OCI-LY1 (cell line): ENCODE results near the gene TMEM101.
A peak's percentile ranks its signal among the peaks of the same experiment; 100 is the strongest.
"Not testable (repeated sequence)": the region's sequence is repeated elsewhere in the genome, so short reads cannot be mapped to it uniquely, and the experiment has no call there.

Experiments used
- H2AFZ ChIP-seq: fragments of 200-600 bp; sonication (generic), shearing (Covaris generic); 2 replicates; pipeline ENCODE4 v1.6.0; 2014; ENCODE audit warnings: antibody characterized with exemption, mild to moderate bottlenecking, low read length
- H3F3A ChIP-seq: fragments of 200-600 bp; sonication (generic), shearing (Covaris generic); 2 replicates; pipeline ENCODE4 v1.6.0; 2014; ENCODE audit warnings: mild to moderate bottlenecking, antibody characterized with exemption, low read length, moderate library complexity; ENCODE audit not compliant: insufficient read depth
- H3K27ac ChIP-seq: fragments of 200-600 bp; sonication (generic); 2 replicates; pipeline ENCODE4 v1.5.1; 2014; ENCODE audit warnings: low read length, mixed run types, mild to moderate bottlenecking, low read depth; ENCODE audit not compliant: poor library complexity, severe bottlenecking
- H3K27me3 ChIP-seq: fragments of 200-600 bp; sonication (generic); 2 replicates; pipeline ENCODE4 v1.6.0; 2014; ENCODE audit warnings: antibody characterized with exemption, mild to moderate bottlenecking, low read length, moderate library complexity; ENCODE audit not compliant: insufficient read depth
- H3K36me3 ChIP-seq: fragments of 200-600 bp; sonication (generic); 2 replicates; pipeline ENCODE4 v1.6.1; 2014; ENCODE audit warnings: mild to moderate bottlenecking, antibody characterized with exemption, low read length, moderate library complexity, mixed read lengths; ENCODE audit not compliant: insufficient read depth
- H3K4me1 ChIP-seq: fragments of 200-600 bp; sonication (generic); 2 replicates; pipeline ENCODE4 v1.5.1; 2014; ENCODE audit warnings: mild to moderate bottlenecking, low read length, moderate library complexity; ENCODE audit not compliant: insufficient read depth, severe bottlenecking
- H3K4me2 ChIP-seq: fragments of 200-600 bp; sonication (generic), shearing (Covaris generic); 2 replicates; pipeline ENCODE4 v1.6.1; 2014; ENCODE audit warnings: low read length
- H3K4me3 ChIP-seq: fragments of 200-600 bp; sonication (generic); 2 replicates; pipeline ENCODE4 v1.5.1; 2014; ENCODE audit warnings: low read length, low read depth, mild to moderate bottlenecking, mixed read lengths; ENCODE audit not compliant: poor library complexity, severe bottlenecking
- H3K79me2 ChIP-seq: fragments of 200-600 bp; shearing (Covaris generic); 2 replicates; pipeline ENCODE4 v1.6.1; 2016; ENCODE audit warnings: mixed run types, low read length, mixed read lengths; ENCODE audit not compliant: insufficient read depth
- H3K9ac ChIP-seq: fragments of 200-600 bp; sonication (generic), shearing (Covaris generic); 2 replicates; pipeline ENCODE4 v1.6.1; 2014; ENCODE audit warnings: mild to moderate bottlenecking, low read length, mixed read lengths
- H3K9me2 ChIP-seq: fragments of 200-600 bp; sonication (generic), shearing (Covaris generic); 2 replicates; pipeline ENCODE4 v1.6.1; 2014; ENCODE audit warnings: low read depth, mild to moderate bottlenecking, low read length, mixed read lengths
- H3K9me3 ChIP-seq: fragments of 200-600 bp; shearing (Covaris generic); 2 replicates; pipeline ENCODE4 v1.6.1; 2014; ENCODE audit warnings: low read length, mixed read lengths
- H4K20me1 ChIP-seq: fragments of 200-600 bp; sonication (generic), shearing (Covaris generic); 2 replicates; pipeline ENCODE4 v1.6.0; 2016; ENCODE audit warnings: mild to moderate bottlenecking, low read length; ENCODE audit not compliant: insufficient read depth
- EZH2 ChIP-seq: fragments of 200-600 bp; sonication (generic), shearing (Covaris generic); IDR thresholded peaks from 2 replicates; pipeline ENCODE4 v1.8.0; 2017; ENCODE audit warnings: borderline replicate concordance, mixed run types, mild to moderate bottlenecking, antibody characterized with exemption, low read length, moderate library complexity, mixed read lengths
- TF ChIP-seq, protein P1 (sequence below): fragments of 200-600 bp; sonication (generic), shearing (Covaris generic); IDR thresholded peaks from 2 replicates; pipeline ENCODE4 v1.5.1; 2017; ENCODE audit warnings: mild to moderate bottlenecking, antibody characterized with exemption, low read length, moderate library complexity, mixed read lengths

The TMEM101 gene

DNA sequence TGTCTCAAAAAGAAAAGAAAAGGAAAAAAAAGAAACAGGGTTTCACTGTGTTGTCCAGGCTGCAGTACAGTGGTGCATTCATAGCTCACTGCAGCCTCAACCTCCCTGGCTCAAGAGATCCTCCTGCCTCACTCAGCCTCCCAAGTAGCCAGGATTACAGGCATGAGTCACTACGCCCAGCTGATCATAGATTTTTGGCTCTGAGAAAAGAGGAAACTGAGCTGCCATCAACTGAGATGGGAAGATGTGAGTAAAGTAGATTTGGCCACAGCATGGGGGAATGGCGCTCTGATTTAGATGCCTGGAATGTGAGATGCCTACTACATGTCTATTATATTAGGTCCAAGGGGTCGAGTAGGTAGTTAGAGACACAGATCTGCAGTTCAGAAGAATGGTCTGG lies 16.2 kb downstream of the TMEM101 start:
- no peaks in the 10 kb centered on the region for H3K4me1 ChIP-seq
- H3K9ac ChIP-seq, result no peak overlapping the region
- H3K27me3 ChIP-seq, result no peaks in the 10 kb centered on the region
- no peaks in the 10 kb centered on the region for H4K20me1 ChIP-seq
- no peak overlapping the region for H3K4me3 ChIP-seq
- H3K79me2 ChIP-seq, result no peaks in the 10 kb centered on the region
- H3K4me2 ChIP-seq, result no peak overlapping the region
- H3K9me3 ChIP-seq, result no peaks in the 10 kb centered on the region
- H3F3A ChIP-seq, result no peaks in the 10 kb centered on the region
- H3K36me3 ChIP-seq, result no peaks in the 10 kb centered on the region
- H2AFZ ChIP-seq, result no peak overlapping the region
- no peak overlapping the region for H3K27ac ChIP-seq
- TF ChIP-seq, protein P1, sequence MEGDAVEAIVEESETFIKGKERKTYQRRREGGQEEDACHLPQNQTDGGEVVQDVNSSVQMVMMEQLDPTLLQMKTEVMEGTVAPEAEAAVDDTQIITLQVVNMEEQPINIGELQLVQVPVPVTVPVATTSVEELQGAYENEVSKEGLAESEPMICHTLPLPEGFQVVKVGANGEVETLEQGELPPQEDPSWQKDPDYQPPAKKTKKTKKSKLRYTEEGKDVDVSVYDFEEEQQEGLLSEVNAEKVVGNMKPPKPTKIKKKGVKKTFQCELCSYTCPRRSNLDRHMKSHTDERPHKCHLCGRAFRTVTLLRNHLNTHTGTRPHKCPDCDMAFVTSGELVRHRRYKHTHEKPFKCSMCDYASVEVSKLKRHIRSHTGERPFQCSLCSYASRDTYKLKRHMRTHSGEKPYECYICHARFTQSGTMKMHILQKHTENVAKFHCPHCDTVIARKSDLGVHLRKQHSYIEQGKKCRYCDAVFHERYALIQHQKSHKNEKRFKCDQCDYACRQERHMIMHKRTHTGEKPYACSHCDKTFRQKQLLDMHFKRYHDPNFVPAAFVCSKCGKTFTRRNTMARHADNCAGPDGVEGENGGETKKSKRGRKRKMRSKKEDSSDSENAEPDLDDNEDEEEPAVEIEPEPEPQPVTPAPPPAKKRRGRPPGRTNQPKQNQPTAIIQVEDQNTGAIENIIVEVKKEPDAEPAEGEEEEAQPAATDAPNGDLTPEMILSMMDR, result no peak
- no peak for TF ChIP-seq EZH2
- H3K9me2 ChIP-seq, result no peaks in the 10 kb centered on the region

- not testable (repeated sequence) for H3F3A ChIP-seq, H4K20me1 ChIP-seq, H3K9me3 ChIP-seq, H3K9me2 ChIP-seq, H3K27me3 ChIP-seq, H2AFZ ChIP-seq, H3K79me2 ChIP-seq, H3K4me2 ChIP-seq, H3K4me1 ChIP-seq, H3K36me3 ChIP-seq, H3K27ac ChIP-seq, H3K9ac ChIP-seq, H3K4me3 ChIP-seq
These were observed 17.6 kb downstream of the TMEM101 start for GRCh38 chr17:43997180-43997579.

DNA sequence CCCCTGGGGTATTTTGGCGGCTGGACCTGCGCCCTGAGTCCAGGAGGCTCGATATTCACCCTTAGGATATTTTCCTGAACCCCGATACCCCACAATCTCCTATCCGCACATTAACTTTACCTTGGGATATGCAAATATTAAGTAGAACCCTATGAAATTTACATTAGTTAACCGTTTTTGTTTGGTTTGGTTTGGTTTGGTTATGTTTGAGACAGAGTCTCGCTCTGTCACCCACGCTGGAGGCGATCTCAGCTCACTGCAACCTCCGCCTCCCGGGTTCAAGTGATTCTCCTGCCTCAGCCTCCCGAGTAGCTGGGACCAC lies 19.7 kb downstream of the TMEM101 start:
- H3K9me3 ChIP-seq, result no peaks in the 10 kb centered on the region
- H3K9ac ChIP-seq, result no peak overlapping the region
- no peak overlapping the region for H3K4me3 ChIP-seq
- no peak overlapping the region for H3K4me2 ChIP-seq
- no peaks in the 10 kb centered on the region for H3K36me3 ChIP-seq
- no peaks in the 10 kb centered on the region for H3K4me1 ChIP-seq
- H3F3A ChIP-seq, result no peaks in the 10 kb centered on the region
- no peak overlapping the region for H3K27ac ChIP-seq
- H4K20me1 ChIP-seq, result no peaks in the 10 kb centered on the region
- no peaks in the 10 kb centered on the region for H3K79me2 ChIP-seq
- no peaks in the 10 kb centered on the region for H3K27me3 ChIP-seq
- H2AFZ ChIP-seq, result no peak overlapping the region
- H3K9me2 ChIP-seq, result no peaks in the 10 kb centered on the region
- TF ChIP-seq, protein P1, result no peak
- TF ChIP-seq EZH2, result no peak

- no peaks in the 10 kb centered on the region for H3K36me3 ChIP-seq
- peak overlapping the region; percentile 20 for H3K4me2 ChIP-seq
- H3F3A ChIP-seq, result no peaks in the 10 kb centered on the region
- no peak overlapping the region for H3K27ac ChIP-seq
- no peaks in the 10 kb centered on the region for H3K4me1 ChIP-seq
- no peak overlapping the region for H2AFZ ChIP-seq
- H3K9me3 ChIP-seq, result no peaks in the 10 kb centered on the region
- no peak overlapping the region for H3K4me3 ChIP-seq
- no peaks in the 10 kb centered on the region for H3K27me3 ChIP-seq
- H3K9me2 ChIP-seq, result no peaks in the 10 kb centered on the region
- TF ChIP-seq, protein P1, result peak; percentile 80
- TF ChIP-seq EZH2, result no peak
- H3K9ac ChIP-seq, result no peak overlapping the region
- no peaks in the 10 kb centered on the region for H3K79me2 ChIP-seq
- no peaks in the 10 kb centered on the region for H4K20me1 ChIP-seq
These were observed 20.3 kb downstream of the TMEM101 start for GRCh38 chr17:43994272-43995149.
